HG02938 (cell line): Measurements from ENCODE around the gene KCNE2.
"Not testable (repeated sequence)": the region's sequence is repeated elsewhere in the genome, so short reads cannot be mapped to it uniquely, and the experiment has no call there.

Experiments used
- ATAC-seq: cut with Tn5 transposase; IDR thresholded peaks from one replicate; pipeline ENCODE4 v1.9.1; 2021; ENCODE audit warnings: mild to moderate bottlenecking, moderate library complexity; ENCODE audit not compliant: unreplicated experiment

The KCNE2 gene

DNA sequence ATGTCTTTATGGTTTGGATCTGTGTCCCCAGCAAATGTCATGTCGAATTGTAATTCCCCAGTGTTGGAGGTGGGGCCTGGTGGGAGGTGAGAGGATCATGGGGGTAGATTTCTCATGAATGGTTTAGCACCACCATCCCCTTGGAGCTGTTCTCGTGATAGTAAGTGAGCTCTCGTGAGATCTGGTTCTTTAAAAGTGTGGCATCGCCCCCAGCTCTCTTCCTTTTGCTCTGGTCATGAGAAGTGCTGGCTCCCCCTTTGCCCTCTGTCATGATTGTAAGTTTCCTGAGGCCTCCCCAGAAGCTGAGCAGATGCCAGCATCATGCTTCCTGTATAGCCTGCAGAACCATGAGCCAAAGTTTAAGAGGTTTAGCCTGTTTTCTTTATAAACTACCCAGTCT is 11.2 kb upstream of the KCNE2 start:
- no peak for ATAC-seq

GRCh38 chr21:34353182-34353581 is 10.6 kb upstream of the KCNE2 start:
- ATAC-seq = no peak

DNA sequence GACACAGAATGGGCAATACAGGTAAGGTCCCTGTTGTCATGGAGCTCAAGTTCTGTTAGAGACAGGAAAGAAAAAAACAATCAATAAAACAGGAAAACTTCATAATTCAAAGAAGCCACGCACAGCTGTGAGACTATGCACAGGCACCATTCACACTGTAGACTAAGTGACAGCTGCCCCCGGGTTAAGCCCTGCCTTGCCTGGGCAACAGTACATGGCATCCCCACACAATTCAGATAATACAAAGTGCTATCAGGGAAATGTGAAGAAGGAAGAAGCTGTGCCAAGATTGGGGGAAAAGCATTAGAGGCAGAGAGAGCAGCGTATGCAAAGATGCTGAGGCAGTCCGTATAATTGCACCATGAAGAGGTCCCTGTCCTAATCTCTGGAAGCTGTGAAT is 9.0 kb upstream of the KCNE2 start:
- no peak for ATAC-seq

GRCh38 chr21:34355570-34355969 is 8.2 kb upstream of the KCNE2 start:
- no peak for ATAC-seq

DNA sequence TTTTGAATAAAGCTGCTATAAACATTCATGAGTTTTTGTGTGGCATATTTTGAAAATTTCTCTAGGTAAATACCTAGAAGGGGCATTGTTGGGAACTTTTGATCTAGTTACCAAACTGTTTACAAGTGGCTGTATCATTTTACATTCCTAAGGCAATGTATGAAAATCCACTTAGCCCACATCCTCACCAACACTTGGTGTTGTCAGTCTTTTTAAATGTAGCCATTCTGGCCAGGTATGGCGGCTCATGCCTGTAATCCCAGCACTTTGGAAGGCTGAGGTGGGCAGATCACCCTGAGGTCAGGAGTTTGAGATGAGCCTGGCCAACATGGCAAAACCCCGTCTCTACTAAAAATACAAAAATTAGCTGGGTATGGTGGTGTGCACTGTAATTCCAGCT is 5.9 kb upstream of the KCNE2 start:
- ATAC-seq = no peak

- no peak for ATAC-seq
These were observed 4.9 kb upstream of the KCNE2 start for GRCh38 chr21:34358866-34359265.

DNA sequence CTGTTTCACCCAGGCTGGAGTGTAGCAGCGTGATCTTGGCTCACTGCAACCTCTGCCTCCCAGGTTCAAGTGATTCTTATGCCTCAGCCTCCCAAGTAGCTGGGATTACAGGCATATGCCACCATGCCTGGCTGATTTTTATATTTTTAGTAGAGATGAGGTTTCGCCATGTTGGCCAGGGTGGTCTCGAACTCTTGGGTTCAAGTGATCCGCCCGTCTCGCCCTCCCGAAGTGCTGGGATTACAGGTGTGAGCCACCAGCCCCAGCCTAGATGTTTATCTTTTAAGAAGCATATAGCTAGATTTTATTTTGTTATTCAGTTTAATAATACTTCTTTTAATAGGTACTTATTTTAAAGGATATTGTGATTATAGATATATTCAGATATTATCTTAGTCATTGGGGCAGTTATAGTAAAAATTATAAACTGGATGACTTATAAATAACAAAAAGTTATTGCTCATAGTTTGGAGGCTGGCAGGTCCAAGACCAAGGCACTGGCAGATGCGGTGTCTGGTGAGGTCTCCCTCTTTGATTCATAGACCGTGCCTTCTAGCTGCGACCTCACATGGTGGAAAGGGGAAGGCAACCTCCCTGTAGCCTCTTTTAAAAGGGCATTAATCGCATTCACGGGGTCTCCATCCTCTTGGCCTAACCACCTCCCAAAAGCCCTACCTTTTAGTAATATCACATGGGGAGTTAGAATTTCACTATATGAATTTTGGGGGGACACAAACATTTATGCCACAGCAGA is 3.1 kb upstream of the KCNE2 start:
- no peak for ATAC-seq

GRCh38 chr21:34362136-34362444 is 1.7 kb upstream of the KCNE2 start:
- no peak for ATAC-seq

- ATAC-seq = no peak
These were observed 1.1 kb upstream of the KCNE2 start for GRCh38 chr21:34362670-34363069.

GRCh38 chr21:34364921-34365320 is 1.1 kb downstream of the KCNE2 start:
- no peak for ATAC-seq

DNA sequence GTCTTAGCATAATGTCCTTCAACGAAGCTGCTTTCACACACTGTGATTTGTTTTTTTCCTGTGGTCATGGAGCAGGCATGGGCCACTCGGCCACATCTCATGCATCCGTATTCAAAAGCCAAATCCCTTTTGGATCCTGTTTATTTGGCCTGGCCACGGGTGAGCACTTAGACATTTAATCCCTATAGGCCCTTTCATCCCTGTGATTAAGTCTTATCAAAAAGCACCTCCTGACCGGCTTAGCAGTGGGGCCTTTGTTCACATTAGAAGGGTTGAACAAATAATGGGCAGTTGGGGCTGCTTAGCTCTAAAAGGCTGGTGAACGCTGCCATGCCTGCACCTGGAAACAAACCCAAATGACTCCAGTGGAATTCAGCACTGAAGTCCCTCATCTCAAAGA is 2.0 kb downstream of the KCNE2 start:
- no peak for ATAC-seq

DNA sequence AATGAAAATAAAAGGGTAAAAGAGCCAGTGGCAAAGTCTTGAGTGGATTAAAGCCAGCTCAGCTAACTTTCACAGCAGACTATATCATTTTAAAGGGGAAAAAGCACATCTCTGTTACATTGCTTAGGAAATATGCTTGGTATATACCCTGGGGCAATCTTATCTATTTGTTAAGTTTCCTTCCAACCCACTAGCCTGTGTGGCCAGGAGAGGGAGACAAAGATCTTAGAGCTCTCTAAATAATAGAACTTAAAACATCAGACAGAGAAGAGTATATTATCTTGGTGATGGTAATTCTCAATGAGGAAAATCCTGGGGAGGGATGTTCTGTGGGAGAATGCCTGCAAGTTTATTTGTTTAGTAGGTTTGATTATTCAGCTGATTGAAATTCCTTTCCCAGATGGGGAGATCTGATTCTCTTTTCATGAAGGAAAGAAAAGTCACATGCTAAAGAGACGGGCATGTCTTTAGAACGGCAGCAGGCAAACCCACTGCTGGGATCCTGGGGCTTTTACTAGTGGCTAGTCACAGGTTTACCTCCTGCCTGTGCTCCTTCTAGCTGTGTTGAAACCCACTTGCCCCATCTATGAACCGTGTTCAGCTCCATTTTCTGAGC is 3.6 kb downstream of the KCNE2 start:
- ATAC-seq = no peak

DNA sequence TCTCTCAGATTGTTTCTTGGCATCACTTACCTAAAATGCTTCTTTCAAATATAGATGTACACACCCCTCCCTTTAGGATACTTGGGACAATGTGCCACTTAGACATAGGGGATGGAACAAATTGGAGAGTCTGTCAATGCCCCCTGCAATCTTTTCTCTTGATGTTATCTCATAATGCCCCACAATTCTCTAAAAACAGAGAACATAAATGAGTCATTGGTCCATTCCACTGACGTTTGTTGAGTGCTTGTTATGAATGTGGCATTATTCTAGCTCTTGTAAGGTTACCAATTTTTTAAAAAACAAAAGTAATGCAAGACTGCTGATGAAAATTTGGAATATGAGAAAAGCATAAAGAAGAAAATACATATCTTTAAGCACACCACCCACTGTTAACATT is 5.9 kb downstream of the KCNE2 start:
- no peak for ATAC-seq

GRCh38 chr21:34372321-34372720 is 8.5 kb downstream of the KCNE2 start:
- ATAC-seq = no peak

DNA sequence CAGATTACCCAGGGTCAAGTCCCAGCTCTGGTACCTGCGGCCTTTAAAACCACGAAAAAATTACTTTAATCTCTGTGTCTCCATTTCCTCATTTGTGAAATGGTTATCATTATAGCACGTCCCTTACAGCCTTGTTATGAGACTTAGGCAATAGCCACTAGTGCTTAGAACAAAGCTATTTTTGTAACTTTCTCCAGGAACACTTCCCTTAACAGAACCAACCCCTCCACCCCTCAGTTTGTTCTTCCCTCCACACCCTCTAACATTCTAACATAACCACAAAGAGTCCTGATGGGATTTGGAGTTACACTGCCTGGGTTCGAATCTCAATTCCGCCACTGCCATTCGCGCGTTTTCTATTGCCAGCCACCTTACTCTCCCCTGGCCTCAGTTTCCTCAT is 10.7 kb downstream of the KCNE2 start:
- not testable (repeated sequence) for ATAC-seq

DNA sequence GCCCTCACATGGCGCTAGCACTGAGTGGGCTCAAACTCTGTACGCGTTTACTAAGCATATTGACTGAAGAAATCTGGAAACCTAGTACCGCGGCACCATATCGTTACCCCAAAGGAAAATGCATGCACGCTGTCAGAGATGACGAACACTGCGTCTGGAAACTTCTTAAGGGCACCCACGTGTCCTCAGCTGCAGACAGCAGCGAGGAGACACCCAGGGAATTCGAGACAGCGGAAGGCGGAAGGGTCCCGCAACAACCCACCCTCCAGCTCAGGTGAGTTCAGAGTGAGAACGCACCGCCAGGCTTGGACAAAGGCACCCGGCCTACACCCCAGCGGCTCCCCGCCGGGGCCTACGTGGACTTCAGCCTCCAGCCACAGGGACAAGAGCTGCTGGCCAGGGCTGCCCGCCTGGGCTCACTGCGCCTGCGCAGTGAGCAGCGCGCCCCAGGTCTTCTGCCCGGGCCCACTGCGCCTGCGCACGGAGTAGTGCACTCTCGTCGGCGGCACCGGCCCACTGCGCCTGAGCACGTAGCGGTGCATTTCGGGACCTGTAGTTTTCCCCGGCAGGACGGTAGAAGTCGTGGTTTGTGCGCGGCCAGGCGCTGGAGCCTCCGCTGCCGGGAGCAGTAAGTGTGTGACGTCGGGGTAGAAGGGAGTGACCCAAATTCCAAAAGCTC is 11.3 kb downstream of the KCNE2 start, which contains the start of gene SMIM11:
Gene SMIM11 (plus strand): TSS at position 568 of the 679 bp plus-strand sequence. CDS start 3,998 bp downstream, outside the sequence.
- peak; percentile 92 for ATAC-seq

GRCh38 chr21:34375619-34375972 is 11.8 kb downstream of the KCNE2 start:
- ATAC-seq = peak; percentile 43

- ATAC-seq = not testable (repeated sequence)
These were observed 19.3 kb downstream of the KCNE2 start for GRCh38 chr21:34383138-34383537.

- peak; percentile 91 for ATAC-seq
These were observed 20.1 kb downstream of the KCNE2 start for GRCh38 chr21:34383724-34384415.

- ATAC-seq = not testable (repeated sequence)
These were observed 36.7 kb downstream of the KCNE2 start for GRCh38 chr21:34400522-34400921.

DNA sequence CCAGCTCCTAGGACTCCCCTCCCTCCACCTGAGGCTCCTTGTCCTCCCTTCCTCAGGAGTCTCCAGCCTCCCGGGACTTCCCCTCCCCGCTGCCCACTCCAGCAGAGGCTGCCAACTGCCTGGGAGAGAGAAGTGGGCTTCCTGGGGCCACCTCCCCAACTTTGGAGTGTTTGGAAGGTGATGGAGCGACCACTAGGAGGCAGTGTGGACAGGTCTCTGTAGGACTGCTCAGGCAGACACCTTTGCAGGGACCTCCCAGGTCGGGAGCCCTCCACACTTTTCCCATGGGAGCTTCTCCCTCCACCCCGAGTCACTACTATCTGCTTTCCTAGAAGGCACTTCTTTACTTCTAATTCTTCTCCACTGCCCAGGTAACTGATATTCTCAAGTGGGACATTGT is 40.9 kb downstream of the KCNE2 start:
- ATAC-seq = not testable (repeated sequence)

DNA sequence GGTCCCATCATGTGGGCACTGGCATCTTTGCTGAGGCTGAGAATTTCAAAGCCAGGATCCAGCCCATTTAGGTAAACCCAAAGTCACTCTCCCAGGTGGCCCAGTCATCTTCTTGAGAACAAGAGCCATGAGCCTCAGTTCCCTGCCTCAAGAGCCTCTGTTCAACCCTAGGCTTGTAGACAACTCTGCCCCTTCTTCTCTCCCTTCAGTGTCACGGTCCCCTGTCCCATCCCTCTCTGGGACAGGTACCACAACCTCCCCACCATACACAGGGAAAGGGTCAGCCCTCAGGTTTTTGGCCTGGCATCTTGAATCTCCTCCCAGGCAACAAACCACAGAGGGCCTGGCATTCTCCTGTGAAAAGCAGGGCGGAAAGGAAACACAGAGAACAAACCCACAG is 41.9 kb downstream of the KCNE2 start:
- not testable (repeated sequence) for ATAC-seq
